BLaER1 (cell line): ENCODE measurements around the gene CD6.
A peak's percentile ranks its signal among the peaks of the same experiment; 100 is the strongest.

Source experiments
- H3K27ac ChIP-seq: shearing (Covaris generic); formaldehyde crosslinking; 2 replicates; pipeline ENCODE4 v1.8.1; 2022
- H3K27me3 ChIP-seq: shearing (Covaris generic); formaldehyde crosslinking; 2 replicates; pipeline ENCODE4 v1.8.1; 2022
- H3K36me3 ChIP-seq: shearing (Covaris generic); formaldehyde crosslinking; 2 replicates; pipeline ENCODE4 v1.8.1; 2022
- H3K4me1 ChIP-seq: shearing (Covaris generic); formaldehyde crosslinking; 2 replicates; pipeline ENCODE4 v1.8.1; 2022
- H3K4me2 ChIP-seq: shearing (Covaris generic); formaldehyde crosslinking; 2 replicates; pipeline ENCODE4 v1.8.1; 2022
- H3K4me3 ChIP-seq: shearing (Covaris generic); formaldehyde crosslinking; 2 replicates; pipeline ENCODE4 v1.8.1; 2022
- H3K9ac ChIP-seq: shearing (Covaris generic); formaldehyde crosslinking; 2 replicates; pipeline ENCODE4 v1.8.1; 2022
- H3K9me3 ChIP-seq: shearing (Covaris generic); formaldehyde crosslinking; 2 replicates; pipeline ENCODE4 v1.8.1; 2022
- H4K20me1 ChIP-seq: shearing (Covaris generic); formaldehyde crosslinking; 2 replicates; pipeline ENCODE4 v1.8.1; 2022
- Cebpa-rat ChIP-seq: shearing (Covaris generic); IDR thresholded peaks from 2 replicates; pipeline ENCODE4 v1.8.1; 2022

CD6 gene

GRCh38 chr11:60934790-60935605 lies 36.5 kb upstream of the CD6 start:
- peaks cover 79% of the 10 kb centered on the region for H3K36me3 ChIP-seq
- H3K4me1 ChIP-seq = peaks cover 23% of the 10 kb centered on the region
- H3K27me3 ChIP-seq = no peaks in the 10 kb centered on the region
- H3K27ac ChIP-seq = no peak overlapping the region
- no peak overlapping the region for H3K4me3 ChIP-seq
- H3K9me3 ChIP-seq = no peaks in the 10 kb centered on the region
- no peak overlapping the region for H3K4me2 ChIP-seq
- no peaks in the 10 kb centered on the region for H4K20me1 ChIP-seq
- TF ChIP-seq Cebpa-rat = no peak
- H3K9ac ChIP-seq = no peak overlapping the region

GRCh38 chr11:60935676-60936442 lies 35.6 kb upstream of the CD6 start:
- Histone ChIP-seq H3K27me3 (no peaks in the 10 kb centered on the region), H3K9me3 (no peaks in the 10 kb centered on the region), H3K4me1 (peaks cover 23% of the 10 kb centered on the region), H4K20me1 (no peaks in the 10 kb centered on the region), H3K4me3 (no peak overlapping the region), H3K9ac (no peak overlapping the region), H3K4me2 (no peak overlapping the region), H3K36me3 (peaks cover 77% of the 10 kb centered on the region), H3K27ac (no peak overlapping the region)
- TF ChIP-seq Cebpa-rat = no peak

DNA sequence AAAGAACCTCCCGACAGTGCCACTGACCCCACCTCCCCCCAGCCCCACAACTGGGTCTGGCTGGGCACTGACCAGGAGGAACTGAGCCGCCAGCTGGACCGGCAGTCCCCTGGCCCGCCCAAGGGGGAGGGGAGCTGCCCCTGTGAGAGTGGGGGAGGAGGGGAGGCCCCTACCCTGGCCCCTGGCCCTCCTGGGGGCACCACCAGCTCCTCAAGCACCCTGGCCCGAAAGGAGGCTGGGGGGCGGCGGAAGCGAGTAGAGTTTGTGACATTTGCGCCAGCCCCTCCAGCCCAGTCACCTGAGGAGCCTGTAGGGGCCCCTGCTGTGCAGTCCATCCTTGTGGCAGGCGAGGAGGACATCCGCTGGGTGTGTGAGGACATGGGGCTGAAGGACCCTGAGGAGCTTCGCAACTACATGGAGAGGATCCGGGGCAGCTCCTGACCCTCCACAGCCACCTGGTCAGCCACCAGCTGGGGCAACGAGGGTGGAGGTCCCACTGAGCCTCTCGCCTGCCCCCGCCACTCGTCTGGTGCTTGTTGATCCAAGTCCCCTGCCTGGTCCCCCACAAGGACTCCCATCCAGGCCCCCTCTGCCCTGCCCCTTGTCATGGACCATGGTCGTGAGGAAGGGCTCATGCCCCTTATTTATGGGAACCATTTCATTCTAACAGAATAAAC lies 34.9 kb upstream of the CD6 start:
- H3K27me3 ChIP-seq = no peaks in the 10 kb centered on the region
- no peaks in the 10 kb centered on the region for H3K9me3 ChIP-seq
- H3K4me1 ChIP-seq = peaks cover 19% of the 10 kb centered on the region
- no peak overlapping the region for H3K4me2 ChIP-seq
- TF ChIP-seq Cebpa-rat = no peak
- no peak overlapping the region for H3K4me3 ChIP-seq
- peaks cover 77% of the 10 kb centered on the region for H3K36me3 ChIP-seq
- H3K9ac ChIP-seq = no peak overlapping the region
- H3K27ac ChIP-seq = no peak overlapping the region
- no peaks in the 10 kb centered on the region for H4K20me1 ChIP-seq

GRCh38 chr11:60937144-60937527 lies 34.3 kb upstream of the CD6 start:
- H4K20me1 ChIP-seq = no peaks in the 10 kb centered on the region
- H3K9ac ChIP-seq = no peak overlapping the region
- H3K4me3 ChIP-seq = no peak overlapping the region
- no peaks in the 10 kb centered on the region for H3K9me3 ChIP-seq
- no peak overlapping the region for H3K4me2 ChIP-seq
- H3K4me1 ChIP-seq = peaks cover 19% of the 10 kb centered on the region
- TF ChIP-seq Cebpa-rat = no peak
- peaks cover 79% of the 10 kb centered on the region for H3K36me3 ChIP-seq
- H3K27ac ChIP-seq = no peak overlapping the region
- H3K27me3 ChIP-seq = no peaks in the 10 kb centered on the region

GRCh38 chr11:60937811-60938210 lies 33.7 kb upstream of the CD6 start:
- H3K27ac ChIP-seq = no peak overlapping the region

DNA sequence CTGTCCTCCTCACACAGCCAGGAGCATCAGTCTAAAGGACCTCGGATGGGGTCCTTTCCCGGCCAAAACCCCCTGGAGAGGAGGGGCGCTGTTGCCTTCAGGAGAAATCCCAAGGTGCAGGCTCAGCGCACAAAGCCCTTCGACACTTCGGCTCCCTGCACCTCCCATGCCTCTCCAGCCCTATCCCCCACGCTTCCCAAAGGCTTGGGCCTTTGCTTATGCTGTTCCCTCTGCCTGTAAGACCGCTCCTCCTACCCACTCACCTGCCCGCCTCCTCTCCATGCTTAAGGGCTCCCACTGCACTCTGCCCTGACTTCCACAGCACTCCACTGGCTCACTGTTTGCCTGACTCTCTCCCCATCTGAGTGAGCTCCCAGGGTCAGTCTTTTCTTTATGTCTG lies 33.0 kb upstream of the CD6 start:
- Histone ChIP-seq H3K27me3 (no peaks in the 10 kb centered on the region), H3K9ac (no peak overlapping the region), H3K36me3 (peaks cover 74% of the 10 kb centered on the region), H4K20me1 (no peaks in the 10 kb centered on the region), H3K4me3 (no peak overlapping the region), H3K9me3 (no peaks in the 10 kb centered on the region), H3K27ac (no peak overlapping the region), H3K4me2 (no peak overlapping the region), H3K4me1 (peaks cover 15% of the 10 kb centered on the region)
- no peak for TF ChIP-seq Cebpa-rat

More at GRCh38 chr11:60937811-60938210, 33.7 kb upstream of the CD6 start:
- H3K9me3 ChIP-seq = no peaks in the 10 kb centered on the region
- peaks cover 16% of the 10 kb centered on the region for H3K4me1 ChIP-seq
- no peak overlapping the region for H3K4me2 ChIP-seq
- H3K36me3 ChIP-seq = peaks cover 76% of the 10 kb centered on the region
- no peak overlapping the region for H3K4me3 ChIP-seq
- H4K20me1 ChIP-seq = no peaks in the 10 kb centered on the region
- H3K27me3 ChIP-seq = no peaks in the 10 kb centered on the region
- H3K9ac ChIP-seq = no peak overlapping the region
- TF ChIP-seq Cebpa-rat = no peak

DNA sequence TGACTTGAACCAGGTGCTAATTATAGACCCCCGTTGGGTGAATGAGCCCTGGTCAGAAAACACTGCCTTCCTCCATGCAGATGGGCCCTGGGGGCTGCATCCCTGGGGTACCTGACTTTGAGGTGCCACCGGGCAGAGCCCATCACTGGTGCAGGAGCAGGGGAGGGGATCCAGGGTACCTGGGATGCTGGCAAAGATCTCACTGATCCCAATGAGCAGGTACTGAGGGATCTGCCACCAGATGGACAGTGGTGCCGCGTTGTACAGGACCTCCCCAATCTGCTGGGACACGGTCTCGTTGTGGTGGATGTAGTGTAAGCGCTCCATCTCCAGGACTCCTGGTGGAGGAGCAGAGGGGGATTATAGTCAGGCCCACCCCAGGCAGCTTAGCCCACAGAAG lies 32.2 kb upstream of the CD6 start:
- Histone ChIP-seq H3K27ac (no peak overlapping the region), H3K4me2 (no peak overlapping the region), H4K20me1 (no peaks in the 10 kb centered on the region)

GRCh38 chr11:60939855-60940254 lies 31.6 kb upstream of the CD6 start:
- Histone ChIP-seq H3K9ac (no peak overlapping the region), H3K27me3 (no peaks in the 10 kb centered on the region), H4K20me1 (no peaks in the 10 kb centered on the region), H3K27ac (no peak overlapping the region), H3K9me3 (no peaks in the 10 kb centered on the region), H3K4me3 (no peak overlapping the region), H3K4me2 (no peak overlapping the region), H3K36me3 (peaks cover 65% of the 10 kb centered on the region), H3K4me1 (peaks cover 15% of the 10 kb centered on the region)
- TF ChIP-seq Cebpa-rat = no peak

More for the DNA sequence above, 32.2 kb upstream of the CD6 start:
- no peak for TF ChIP-seq Cebpa-rat
- Histone ChIP-seq H3K36me3 (peaks cover 68% of the 10 kb centered on the region), H3K27me3 (no peaks in the 10 kb centered on the region), H3K9me3 (no peaks in the 10 kb centered on the region), H3K9ac (no peak overlapping the region), H3K4me1 (peaks cover 15% of the 10 kb centered on the region), H3K4me3 (no peak overlapping the region)

DNA sequence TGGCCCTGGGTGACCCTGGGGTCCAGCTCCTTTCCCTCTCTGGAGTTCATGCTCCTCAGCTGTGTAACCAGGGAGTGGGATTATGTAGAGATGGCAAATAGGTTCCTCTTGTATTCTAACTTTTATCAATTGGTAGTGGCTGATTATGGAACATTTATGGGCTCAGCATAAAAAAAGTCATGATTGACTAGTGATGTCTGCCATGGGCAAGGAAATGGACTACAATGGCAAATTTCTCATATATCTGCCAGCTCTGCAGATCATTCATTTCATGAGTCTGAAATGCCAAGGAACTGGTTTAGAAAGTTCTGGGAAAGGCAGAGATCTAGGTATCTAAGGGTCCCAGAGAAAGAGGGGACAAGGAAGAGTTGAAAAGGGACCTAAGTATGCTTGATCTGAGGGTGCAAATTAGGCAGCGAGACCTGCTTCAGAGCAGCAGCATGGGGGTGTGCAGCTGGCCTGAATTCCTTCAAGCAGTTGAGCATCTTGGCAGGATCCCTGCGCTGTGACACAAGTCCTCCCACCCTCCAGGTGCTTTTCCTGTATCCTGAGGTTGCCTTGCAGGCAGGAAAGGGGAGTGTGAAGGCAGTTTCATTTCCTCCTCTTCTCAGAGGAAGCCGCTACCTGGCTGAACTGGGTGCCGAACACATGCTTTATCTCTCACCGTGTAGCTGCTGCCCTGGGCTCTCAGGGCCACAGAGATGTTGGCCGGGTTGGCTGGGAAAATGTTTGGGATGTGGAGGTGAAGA lies 29.9 kb upstream of the CD6 start:
- no peak for TF ChIP-seq Cebpa-rat
- Histone ChIP-seq H3K27me3 (no peaks in the 10 kb centered on the region), H3K4me2 (peak overlapping the region; percentile 12; the same call in 1 of the 2 replicates), H3K9me3 (no peaks in the 10 kb centered on the region), H3K27ac (no peak overlapping the region), H3K9ac (no peak overlapping the region), H4K20me1 (no peaks in the 10 kb centered on the region), H3K4me1 (peaks cover 15% of the 10 kb centered on the region), H3K36me3 (peaks cover 57% of the 10 kb centered on the region), H3K4me3 (no peak overlapping the region)
